Activated CD4-positive, alpha-beta T cell treated with anti-CD3 and anti-CD28 coated beads for 4 hours (primary cell): ENCODE results near the gene ZNF687.

ENCODE experiments used
- DNase-seq, 2 donors: peaks; one replicate each; pipeline ENCODE4 v3.0.0-alpha.2; 2020

The ZNF687 gene

DNA sequence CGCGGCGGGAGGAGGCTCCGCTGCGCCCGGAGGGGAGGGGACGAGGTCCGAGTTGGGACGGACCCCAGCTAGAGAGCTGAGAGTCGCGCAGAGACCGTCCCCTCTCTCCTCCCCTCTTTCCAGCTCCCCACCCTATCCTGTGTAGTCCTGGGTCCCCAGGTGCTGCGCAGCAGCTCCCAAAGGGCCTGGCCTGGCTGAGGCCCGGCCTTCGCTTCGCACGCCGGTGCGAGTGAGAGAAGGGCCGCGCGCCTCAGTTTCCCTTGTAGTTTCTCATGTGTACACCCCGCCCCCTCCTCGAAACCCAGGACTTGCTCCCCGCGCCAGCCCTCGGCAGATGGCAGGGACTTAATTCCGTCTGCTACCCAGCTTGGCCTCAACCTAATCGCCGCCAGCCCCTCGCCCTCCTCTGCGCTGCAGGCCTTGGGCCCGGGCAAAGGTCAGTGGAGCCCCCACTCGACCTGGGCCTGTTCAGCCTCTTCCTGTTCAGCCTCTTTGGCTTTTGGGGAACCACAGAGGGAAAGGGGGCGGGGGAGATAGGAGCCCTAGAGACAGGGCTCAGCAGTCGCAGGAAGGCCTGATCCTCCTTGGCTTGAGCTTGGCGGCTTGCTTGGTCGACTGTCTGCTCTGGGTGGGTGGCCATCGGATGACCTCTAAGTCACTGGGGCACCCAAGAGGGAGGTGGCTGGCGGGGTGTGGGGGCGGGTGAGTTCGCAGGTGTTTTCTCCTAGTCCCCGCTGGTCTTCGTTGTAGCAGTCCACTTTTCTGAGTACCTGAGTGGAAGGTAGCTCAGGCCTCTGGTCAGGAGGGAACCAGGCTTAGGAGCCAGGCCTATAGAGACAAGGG lies 1.0 kb downstream of the ZNF687 start:
- peak; percentile 17 to 28 for DNase-seq

DNA sequence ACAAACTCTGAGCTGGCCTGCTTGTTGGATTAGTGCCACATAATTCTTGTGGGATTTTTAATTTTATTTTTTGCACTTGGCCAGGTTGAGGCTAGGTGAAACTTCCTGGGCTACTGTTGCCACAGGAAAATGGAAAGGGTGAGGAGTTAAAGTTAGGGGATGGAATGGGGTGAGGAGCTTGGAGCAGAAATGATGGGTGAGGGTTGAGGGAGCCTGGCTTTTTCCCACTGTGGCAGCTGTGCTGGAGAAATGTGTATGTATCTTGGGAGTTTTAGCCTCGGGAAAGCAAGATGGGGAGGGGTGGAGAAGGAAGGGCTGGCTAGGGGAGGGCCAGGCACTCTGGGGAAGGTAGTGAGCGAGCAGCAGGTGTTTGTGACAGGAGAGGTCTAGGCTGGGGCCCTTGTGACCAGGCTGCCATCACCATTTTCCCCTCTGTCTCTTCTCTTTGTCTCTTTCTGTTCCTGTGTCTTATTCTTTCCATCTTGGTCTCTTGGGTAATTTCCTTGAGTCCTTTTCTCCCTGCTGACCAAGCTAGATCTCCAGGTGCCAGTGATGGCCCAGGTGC lies 2.0 kb downstream of the ZNF687 start:
- DNase-seq: no peak

DNA sequence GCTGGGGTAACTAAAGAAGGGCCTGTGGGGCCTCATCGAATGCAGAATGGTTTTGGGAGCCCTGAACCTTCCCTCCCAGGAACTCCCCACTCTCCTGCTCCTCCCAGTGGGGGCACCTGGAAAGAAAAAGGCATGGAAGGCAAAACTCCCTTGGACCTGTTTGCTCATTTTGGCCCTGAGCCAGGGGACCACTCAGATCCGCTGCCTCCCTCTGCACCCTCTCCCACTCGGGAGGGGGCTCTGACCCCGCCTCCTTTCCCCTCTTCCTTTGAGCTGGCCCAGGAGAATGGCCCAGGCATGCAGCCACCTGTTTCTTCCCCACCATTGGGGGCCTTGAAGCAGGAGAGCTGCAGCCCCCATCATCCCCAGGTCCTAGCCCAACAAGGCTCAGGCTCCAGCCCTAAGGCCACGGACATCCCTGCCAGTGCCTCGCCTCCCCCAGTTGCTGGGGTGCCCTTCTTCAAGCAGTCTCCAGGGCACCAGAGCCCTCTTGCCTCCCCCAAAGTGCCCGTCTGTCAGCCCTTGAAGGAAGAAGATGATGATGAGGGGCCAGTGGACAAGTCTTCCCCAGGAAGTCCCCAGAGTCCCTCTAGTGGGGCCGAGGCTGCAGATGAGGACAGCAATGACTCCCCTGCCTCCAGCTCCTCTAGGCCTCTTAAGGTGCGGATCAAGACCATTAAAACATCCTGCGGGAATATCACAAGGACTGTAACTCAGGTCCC lies 4.7 kb downstream of the ZNF687 start:
- no peak for DNase-seq

DNA sequence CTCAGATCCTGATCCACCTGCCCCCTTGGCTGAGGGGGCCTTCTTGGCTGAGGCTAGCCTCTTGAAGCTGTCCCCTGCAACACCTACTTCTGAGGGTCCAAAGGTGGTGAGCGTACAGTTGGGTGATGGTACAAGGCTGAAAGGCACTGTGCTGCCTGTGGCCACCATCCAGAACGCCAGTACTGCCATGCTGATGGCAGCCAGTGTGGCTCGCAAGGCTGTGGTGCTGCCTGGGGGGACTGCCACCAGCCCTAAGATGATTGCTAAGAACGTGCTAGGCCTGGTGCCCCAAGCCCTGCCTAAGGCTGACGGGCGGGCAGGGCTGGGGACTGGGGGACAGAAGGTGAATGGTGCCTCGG lies 5.2 kb downstream of the ZNF687 start:
- DNase-seq: no peak

DNA sequence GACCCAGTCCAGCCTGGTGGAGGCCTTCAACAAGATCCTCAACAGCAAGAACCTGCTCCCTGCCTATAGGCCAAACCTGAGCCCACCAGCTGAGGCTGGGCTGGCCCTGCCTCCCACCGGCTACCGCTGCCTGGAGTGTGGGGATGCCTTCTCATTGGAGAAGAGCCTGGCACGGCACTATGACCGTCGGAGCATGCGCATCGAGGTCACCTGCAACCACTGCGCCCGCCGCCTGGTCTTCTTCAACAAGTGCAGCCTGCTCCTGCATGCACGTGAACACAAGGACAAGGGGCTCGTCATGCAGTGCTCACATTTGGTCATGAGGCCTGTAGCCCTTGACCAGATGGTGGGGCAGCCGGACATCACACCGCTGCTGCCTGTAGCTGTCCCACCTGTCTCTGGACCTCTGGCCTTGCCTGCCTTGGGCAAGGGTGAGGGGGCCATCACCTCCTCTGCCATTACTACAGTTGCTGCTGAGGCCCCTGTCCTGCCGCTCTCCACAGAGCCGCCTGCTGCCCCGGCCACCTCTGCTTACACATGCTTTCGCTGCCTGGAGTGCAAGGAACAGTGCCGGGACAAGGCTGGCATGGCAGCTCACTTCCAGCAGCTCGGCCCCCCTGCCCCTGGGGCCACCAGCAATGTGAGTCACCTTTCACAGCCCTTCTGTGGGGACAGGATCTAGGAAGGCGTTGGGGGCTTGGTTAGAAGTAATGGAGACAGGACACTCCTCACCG lies 5.8 kb downstream of the ZNF687 start:
- no peak for DNase-seq

DNA sequence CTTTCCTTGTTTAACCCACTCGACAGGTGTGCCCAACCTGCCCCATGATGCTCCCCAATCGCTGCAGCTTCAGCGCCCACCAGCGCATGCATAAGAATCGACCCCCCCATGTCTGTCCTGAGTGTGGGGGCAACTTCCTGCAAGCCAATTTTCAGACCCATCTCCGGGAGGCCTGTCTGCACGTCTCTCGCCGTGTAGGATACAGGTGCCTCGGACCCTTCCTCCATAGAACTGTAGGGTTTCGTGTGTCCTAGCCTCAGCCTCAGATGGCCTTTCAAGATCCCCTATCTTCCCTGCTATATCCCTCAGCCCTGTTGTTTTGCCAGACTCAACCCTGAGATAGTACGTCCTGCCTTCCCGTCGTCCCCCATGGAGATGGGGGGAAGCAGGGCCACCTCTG lies 6.4 kb downstream of the ZNF687 start:
- DNase-seq: no peak

DNA sequence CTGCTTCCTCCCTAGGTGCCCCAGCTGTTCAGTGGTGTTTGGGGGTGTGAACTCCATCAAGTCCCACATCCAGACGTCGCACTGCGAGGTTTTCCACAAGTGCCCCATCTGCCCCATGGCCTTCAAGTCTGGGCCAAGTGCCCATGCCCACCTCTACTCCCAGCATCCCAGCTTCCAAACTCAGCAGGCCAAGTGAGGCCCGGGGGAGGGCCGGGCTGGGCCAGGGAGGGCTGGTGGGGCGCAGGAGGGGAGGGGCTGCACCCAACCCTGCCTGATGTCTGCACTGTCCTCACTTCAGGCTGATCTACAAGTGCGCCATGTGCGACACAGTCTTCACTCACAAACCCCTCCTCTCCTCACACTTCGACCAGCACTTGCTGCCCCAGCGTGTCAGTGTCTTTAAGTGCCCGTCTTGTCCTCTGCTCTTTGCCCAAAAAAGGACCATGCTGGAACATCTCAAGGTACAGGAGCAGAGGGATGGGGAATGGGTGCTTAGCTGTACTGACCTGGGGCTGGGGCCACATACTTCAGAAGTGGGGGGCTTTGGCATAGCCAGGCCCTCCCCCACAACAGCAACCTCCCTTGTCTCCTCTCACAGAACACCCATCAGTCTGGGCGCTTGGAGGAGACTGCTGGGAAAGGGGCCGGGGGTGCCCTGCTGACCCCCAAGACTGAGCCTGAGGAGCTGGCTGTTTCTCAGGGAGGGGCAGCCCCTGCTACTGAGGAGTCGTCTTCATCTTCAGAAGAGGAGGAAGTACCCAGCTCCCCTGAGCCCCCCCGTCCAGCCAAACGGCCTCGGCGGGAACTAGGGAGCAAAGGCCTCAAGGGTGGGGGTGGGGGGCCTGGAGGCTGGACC lies 7.2 kb downstream of the ZNF687 start:
- DNase-seq: no peak

DNA sequence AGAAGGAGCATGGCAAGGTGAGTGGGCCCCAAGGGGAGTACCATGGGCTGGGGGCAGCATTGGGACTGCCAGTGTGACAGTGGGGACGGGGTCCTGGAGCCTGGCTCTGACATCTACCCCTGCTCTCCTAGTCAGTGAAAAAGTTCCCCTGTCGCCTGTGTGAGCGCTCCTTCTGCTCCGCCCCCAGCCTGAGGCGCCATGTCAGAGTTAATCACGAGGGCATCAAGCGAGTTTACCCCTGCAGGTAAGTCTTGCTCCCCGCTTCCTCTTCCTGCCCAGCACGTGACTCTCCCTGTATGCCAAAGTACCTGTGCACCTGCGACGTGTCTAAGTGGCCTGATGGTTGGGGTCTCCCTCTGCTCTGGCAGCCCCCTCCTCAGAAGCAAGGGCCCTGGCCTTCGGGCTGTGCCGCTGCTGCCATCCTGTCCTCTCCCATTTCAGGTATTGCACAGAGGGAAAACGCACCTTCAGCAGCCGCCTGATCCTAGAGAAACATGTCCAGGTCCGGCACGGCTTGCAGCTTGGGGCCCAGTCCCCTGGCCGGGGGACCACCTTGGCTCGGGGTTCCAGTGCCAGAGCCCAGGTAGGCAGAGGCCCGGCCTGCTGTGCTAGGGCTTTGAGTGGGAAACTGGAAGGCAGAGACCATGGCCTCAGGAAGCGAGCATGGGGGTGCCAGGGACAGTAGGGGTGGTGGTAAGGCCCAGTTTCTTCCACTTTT lies 8.1 kb downstream of the ZNF687 start:
- no peak for DNase-seq

DNA sequence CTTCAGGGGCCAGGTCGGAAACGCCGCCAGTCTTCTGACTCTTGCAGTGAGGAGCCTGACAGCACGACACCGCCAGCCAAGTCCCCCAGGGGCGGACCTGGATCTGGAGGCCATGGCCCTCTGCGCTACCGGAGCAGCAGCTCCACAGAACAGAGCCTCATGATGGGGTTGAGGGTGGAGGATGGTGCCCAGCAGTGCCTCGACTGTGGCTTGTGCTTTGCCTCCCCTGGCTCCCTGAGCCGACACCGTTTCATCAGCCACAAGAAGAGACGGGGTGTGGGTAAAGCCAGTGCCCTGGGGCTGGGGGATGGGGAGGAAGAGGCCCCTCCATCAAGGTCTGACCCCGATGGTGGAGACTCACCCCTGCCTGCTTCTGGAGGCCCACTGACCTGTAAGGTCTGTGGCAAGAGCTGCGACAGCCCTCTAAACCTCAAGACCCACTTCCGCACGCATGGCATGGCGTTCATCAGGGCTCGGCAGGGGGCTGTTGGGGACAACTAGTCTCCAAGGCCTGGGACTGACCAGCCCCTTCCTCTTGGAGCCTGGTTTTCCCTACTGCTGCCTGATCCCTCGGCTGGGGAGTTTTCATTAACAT lies 8.7 kb downstream of the ZNF687 start:
- no peak for DNase-seq

DNA sequence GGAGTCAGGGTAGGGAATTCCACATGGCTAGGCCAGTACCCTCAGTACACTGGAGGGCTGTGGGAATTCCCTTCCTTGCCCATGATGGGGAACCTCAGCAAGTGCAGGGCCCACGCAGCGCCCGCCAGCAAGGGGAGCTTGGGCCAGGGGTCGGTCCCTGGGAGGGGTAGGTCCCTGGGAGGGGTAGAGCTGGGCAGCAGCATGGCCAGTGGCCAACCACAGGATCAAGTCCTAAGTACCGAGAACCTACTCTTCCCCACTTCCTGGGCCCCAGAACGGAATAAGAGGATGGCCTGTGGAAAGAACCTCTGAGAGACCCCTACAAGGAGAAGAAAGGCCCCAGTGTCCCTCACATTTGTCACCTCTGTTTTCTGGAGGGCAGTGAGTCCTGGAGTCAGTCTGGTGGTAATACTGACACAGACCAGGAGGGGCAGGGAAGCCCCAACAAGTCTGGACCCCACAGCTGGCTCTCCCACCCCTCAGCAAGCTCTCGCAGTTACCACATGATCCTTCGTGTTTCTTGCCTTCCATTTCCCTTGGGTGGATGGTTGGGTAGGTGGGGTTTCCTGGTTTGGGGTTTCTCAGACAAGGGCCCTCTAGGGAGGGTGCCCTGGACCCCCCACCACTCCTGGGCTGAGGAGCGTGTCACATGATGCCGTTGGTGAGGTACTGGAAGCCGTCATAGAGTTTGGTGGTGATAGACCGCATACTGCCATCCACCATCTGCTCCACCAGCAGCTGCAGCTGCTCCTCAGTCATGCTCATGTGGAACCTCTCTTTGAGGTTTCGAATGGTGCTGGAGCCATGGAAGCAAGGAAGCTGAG lies 10.3 kb downstream of the ZNF687 start:
- DNase-seq: no peak

DNA sequence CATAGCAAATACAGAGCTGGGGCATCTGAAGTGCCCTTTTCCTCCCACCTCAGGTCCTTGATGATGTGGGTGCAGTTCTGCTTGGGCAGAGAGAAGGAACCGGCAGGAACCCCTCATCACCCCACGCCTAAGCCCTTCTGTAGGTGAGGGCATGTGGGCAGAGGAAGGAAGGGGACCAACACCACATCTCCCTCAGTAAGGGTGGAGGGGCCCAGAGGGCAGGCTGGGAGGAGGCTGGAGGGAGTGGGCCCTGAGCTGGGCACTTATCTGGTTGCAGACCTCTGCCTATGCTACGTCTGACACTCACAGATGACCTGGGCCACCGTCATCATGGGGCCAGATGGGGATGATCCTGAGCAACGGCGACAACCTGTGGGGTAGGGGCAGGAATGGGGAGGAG lies 11.0 kb downstream of the ZNF687 start:
- no peak for DNase-seq

DNA sequence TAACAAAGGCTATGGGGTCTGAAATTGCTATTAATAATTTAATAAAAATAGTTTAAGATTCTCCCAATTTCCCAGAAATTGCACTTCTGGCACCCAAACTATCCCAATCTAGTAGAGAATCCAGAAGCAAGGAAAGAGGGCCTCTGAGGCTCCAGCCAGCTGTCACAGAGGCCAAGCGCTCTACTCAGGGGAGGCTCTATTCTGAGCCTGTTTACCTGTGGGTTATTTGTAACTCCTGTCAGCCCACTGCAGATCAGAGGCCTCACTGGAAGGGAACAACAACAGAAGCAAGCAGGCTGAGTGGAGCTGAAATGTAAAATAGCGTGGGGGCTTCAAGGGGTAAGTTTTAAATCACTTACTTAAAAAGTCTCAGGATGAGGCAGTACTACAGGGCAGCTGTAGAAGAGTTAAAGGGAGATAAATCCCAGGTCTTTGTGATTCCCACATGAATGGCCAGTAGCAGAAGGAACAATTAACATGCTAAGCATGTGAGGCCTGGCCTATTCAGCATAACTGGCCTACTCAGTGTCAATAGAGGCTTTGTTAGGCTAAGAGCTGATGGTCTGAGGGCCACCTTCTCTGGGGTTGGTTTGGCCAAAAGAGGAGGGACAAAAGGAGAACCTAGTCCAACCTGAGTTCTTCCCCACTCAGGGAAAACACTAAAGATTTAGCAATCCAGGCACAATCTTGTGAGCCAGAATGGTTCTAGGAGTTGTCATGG lies 12.8 kb downstream of the ZNF687 start:
- no peak for DNase-seq

DNA sequence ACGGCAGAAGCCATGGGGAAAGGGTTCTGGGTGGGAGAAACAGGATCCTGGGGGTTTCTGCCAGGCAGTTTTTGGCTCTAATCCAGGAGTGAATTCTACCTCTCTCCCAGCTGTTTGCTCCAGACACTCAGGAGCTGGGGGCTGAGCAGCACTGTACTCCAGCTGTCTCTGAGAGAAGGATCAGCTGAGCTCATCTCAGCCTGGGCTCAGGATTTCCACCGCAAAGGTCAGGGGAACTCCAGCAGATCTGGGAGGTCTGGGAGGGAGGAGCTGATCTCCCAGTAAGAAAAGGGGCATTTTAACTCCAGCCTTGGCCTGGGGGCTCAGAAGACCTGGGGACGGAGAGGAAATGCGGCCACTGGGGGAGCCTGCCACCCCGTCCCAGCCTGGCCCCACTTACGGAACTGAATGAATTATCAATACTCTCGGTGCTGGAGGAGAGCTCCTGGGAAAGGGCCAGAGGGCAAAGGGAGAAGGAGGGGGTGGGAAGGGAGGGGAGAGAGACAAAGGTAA lies 27.8 kb downstream of the ZNF687 start:
- no peak for DNase-seq

DNA sequence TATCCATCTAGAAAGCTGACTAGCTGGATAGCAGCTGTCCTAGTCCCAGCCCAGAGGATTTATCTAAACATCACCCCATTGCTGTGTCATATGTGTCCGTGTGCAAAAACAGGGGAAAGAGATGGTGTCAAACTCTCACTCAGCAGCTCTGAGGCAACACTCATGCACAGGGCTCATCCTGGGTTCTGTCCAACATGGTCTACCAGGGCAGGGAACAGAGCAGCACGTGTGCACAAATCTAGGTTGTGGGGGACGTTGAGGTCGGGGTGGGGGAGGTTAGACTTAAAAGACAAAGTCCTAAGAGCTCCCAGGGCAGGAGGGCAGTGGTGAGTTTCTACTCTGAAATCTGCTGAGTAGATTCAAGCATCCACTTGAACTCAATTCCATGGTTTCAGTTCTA lies 28.9 kb downstream of the ZNF687 start:
- no peak for DNase-seq

DNA sequence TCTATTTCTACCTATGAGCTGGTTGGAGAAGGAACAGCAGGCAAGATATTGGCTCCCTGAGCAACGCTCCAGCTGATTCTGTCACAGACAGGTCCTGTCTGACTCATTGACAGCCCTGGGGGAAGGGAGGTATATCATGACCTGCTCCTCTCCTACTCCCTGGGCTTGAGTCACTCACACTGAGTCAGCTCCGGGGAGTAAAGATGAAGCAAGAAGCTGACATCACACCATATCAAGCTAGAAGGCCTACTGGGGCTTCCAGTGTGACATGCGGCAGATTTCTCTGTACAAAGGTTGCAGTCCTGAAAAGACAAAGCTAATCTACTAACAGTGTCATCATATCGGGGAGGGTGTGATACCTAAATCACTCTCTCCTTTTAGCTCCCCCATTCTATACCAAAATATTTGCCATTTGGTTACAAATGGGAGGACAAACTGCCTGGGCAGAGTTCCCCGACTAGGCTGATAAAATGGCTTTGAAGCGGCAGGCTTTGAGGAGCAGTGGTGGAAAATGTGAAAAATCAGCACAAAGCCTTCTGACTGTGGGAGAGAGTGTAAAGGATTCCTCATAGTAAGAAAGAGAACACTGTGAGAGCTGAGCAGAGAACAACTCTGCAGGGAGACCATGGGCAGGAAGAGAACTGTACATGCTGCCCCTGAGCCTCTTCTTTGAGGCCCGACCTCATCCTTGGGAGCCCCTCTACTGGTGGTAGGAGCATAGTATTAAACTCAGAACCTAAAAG lies 29.7 kb downstream of the ZNF687 start:
- DNase-seq: peak; percentile 85 to 88

DNA sequence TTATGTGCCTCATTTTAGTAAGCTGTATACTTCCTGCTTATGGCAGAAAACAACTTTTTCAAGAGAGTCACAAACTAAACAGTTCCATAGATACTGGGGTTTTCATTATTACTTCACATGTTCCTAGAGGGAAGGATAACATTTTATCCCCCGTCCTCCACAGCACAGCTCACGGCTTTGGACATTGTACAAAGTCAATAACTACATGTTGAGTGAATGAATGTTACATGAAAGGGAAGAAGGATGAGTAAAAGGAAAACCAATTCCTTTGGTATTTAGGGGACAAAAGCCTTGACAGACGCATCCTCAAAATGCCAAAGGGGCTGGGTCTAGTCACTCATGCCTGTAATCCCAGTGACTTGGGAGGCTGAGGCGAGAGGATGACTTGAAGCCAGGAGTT lies 30.3 kb downstream of the ZNF687 start:
- DNase-seq: no peak

DNA sequence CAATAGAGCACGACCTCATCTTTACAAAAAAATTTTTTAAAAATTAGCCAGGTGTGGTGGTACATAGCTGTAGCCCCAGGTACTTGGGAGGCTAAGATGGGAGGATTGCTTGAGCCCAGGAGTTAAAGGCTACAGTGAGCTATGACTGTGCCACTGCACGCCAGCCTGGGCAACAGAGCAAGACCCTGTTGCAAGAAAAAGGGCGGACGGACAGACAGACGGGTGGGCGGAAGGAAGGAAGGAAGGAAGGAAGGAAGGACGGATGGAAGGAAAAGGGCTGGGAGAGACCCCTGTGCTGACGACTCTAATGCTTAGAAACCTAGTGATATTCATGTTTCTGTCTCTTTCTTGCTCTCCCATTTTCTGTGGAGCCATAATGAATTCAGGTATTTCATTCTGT lies 30.7 kb downstream of the ZNF687 start:
- no peak for DNase-seq

DNA sequence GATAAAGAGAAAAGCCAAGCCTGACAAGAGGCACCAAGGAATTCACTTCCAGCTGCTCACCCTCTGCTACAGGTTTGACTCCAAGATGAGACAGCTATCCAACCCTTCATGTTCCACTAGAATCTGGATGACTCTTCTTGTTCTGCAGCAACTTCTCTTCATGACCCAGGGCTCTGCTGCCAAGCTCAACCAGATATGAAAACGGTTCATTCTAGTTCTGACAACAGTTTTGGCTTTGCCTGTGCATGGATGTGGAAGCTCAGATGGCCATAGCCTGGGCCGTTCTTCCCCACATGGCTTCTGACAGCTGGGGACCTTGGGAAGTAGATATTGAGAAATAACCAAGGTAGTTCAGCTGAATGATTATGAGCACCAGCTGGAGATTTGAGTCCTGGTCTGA lies 31.4 kb downstream of the ZNF687 start:
- no peak for DNase-seq
